Measurements from ENCODE around the gene NEK4.
"Not testable (repeated sequence)": the region's sequence is repeated elsewhere in the genome, so short reads cannot be mapped to it uniquely, and the experiment has no call there.

Gene NEK4

DNA sequence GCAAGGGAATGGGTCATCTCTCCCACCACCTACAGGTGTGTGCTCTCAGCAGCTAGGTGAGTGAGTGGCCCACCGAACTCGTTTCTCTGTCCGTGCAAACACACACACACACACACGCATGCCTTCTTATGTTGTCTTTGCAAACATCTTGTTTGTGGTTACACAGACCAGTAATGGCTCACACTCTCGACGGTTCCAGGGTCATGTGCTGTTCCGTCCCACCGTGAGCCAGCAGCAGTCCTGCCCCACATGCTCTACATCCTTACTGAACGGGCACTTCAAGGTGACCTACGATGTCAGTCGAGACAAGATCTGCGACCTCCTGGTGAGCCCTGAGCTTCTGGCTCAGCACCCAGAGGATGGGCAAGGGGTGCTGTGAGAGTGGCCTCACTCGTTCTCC is 11.0 kb upstream of the NEK4 start:
- H3K9me3 Mint-ChIP-seq = no peaks in the 10 kb centered on the region
- H3K4me3 Mint-ChIP-seq = no peak overlapping the region
- H3K36me3 Mint-ChIP-seq (ENCODE audit: insufficient read depth) = no peaks in the 10 kb centered on the region
- no peak overlapping the region for H3K27ac Mint-ChIP-seq (ENCODE audit: low read depth)
- H3K4me1 Mint-ChIP-seq = peaks cover 5% of the 10 kb centered on the region
- H3K27me3 Mint-ChIP-seq = peaks cover 18% of the 10 kb centered on the region
- no peak for ATAC-seq (replicated peaks; ENCODE audit: extremely low read depth, poor library complexity, severe bottlenecking)
- DNase-seq (ENCODE audit: low spot score in 2 of 2) = no peak

DNA sequence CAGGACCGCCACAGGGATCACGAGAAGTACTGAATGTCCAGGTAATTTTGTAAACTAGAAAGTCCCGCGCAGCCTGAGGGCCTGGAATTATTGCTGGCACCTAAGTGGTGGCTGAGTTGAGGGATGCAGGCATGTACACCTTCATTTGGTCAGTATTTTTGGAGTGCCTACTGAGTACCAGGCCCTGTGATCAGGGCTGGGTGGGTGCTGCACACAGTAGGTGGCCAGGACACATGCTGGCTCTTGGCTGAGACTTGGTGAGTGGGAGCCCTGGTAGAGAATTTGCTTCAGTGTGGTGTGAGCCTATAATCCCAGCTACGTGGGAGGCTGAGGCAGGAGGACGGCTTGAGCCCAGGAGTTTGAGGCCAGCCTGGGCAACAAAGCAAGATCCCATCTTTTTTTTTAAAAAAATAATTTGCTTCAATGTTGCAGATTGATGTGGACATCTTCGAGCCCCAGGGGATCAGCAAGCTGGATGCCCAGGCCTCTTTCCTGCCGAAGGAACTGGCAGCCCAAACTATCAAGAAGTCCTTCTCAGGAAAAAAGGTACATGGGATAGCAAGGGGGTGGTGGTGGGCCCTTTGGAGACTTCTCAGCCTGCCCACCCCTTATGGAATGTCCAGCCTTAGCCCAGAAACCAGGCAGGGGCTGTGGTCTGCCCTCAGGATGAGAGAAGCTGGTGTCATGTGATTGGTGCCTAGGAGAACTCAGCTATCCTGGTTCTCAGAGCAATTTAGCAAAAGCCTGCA is 9.3 kb upstream of the NEK4 start:
- Mint-ChIP-seq H3K27me3 (peaks cover 18% of the 10 kb centered on the region), H3K4me3 (no peak overlapping the region), H3K9me3 (no peaks in the 10 kb centered on the region), H3K36me3 (ENCODE audit: insufficient read depth) (no peaks in the 10 kb centered on the region), H3K27ac (ENCODE audit: low read depth) (no peak overlapping the region), H3K4me1 (peaks cover 5% of the 10 kb centered on the region)
- no peak for DNase-seq (ENCODE audit: low spot score in 2 of 2)
- ATAC-seq (replicated peaks; ENCODE audit: extremely low read depth, poor library complexity, severe bottlenecking) = no peak

GRCh38 chr3:52779011-52779836 is 8.5 kb upstream of the NEK4 start:
- Mint-ChIP-seq H3K36me3 (ENCODE audit: insufficient read depth) (no peaks in the 10 kb centered on the region), H3K27ac (ENCODE audit: low read depth) (no peak overlapping the region), H3K27me3 (peaks cover 18% of the 10 kb centered on the region), H3K9me3 (no peaks in the 10 kb centered on the region), H3K4me1 (peaks cover 5% of the 10 kb centered on the region), H3K4me3 (no peak overlapping the region)
- ATAC-seq (replicated peaks; ENCODE audit: extremely low read depth, poor library complexity, severe bottlenecking) (peak; percentile 46), DNase-seq (ENCODE audit: low spot score in 2 of 2) (peak in 1 of 2 donors; percentile 5)

DNA sequence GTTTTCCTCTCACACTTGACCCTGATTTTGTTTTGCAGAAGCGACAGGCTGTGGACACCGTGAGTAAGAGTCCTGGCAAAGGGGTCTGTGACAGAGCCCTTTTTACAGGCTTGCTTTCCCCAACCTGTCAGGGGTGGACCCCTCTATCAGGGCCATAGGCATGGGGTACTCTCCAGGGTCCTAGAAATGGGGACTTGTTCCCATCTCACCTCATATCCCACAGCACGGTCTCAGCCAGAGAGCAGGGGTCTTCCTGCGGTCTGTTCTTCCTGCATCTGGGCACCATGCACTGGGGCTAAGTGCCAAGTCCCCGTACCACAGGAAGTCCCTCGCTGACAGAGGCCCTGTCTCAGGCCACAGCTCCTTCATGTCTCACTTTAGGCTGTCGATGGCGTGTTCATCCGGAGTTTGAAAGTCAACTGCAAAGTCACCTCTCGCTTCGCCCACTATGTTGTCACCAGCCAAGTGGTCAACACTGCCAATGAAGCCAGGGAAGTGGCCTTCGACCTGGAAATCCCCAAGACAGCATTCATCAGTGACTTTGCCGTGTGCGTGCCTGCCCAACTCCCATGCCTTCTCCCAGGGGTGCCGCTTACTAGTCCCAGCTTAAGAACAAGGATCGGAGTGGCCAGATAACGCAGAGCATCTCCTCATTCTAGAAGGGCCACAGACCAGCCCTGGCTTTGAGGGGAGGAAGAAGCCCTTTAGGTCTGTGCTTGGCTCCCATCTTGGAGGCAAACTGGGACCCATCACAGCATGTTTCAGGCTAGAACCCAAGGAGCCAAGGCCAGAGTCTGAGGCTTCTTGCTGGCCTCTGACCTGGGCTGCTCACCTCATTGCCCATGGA is 7.4 kb upstream of the NEK4 start:
- Mint-ChIP-seq H3K9me3 (no peaks in the 10 kb centered on the region), H3K27ac (ENCODE audit: low read depth) (no peak overlapping the region), H3K36me3 (ENCODE audit: insufficient read depth) (no peaks in the 10 kb centered on the region), H3K4me1 (peaks cover 5% of the 10 kb centered on the region), H3K27me3 (peaks cover 18% of the 10 kb centered on the region), H3K4me3 (no peak overlapping the region)
- DNase-seq (ENCODE audit: low spot score in 2 of 2) (peak in 1 of 2 donors; percentile 12), ATAC-seq (replicated peaks; ENCODE audit: extremely low read depth, poor library complexity, severe bottlenecking) (no peak)

DNA sequence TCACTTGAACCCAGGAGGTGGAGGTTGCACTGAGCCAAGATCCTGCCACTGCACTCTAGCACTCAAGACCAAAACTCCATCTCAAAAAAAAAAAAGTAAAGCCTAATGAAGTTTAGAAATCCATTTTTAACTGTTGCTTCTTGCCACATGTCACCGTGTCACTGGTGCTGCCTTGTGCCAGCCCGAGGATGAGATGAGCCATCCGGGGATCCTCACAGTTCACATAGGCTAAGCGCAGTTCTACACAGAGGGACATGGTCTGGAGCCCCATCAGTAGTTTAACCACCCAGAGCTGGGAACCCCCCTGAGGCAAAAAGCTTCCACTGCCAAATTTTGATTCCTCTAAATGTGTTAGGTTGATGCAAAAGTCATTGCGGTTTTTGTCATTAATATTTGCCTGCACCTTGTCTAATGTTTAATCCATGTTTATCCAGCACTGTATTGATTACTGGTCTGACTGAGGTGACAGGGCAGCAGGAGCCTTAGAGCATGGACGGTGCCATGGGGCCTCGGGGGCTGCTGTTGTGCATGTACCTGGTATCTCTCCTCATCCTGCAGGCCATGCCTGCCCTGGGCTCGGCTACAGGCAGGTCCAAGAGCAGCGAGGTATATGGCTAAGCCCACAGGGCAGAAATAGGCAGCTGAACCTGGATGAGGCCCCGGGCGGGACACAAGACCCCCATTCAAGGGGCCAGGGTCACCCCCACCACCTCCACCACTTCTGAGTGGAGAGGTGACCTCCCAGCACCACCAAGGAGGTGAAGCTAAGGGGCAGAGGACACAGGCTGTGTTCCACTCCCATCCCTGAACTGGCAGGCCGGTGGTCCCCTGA is 6.6 kb upstream of the NEK4 start, which contains the start of gene ITIH1:
ITIH1 (plus strand) TSS at position 473 of the 832 bp plus-strand sequence; CDS start at position 490, 17 bp downstream.
- Mint-ChIP-seq H3K4me3 (no peak within 1 kb of the TSS), H3K9me3 (no peaks in the 10 kb centered on the region), H3K36me3 (ENCODE audit: insufficient read depth) (no peaks in the 10 kb centered on the region), H3K4me1 (peaks cover 5% of the 10 kb centered on the region), H3K27ac (ENCODE audit: low read depth) (no peak within 1 kb of the TSS), H3K27me3 (peaks cover 11% of the 10 kb centered on the region)
- ATAC-seq (replicated peaks; ENCODE audit: extremely low read depth, poor library complexity, severe bottlenecking) (no peak), DNase-seq (ENCODE audit: low spot score in 2 of 2) (no peak)

- H3K4me3 Mint-ChIP-seq; ATAC-seq (replicated peaks; ENCODE audit: extremely low read depth, poor library complexity, severe bottlenecking); H3K4me1 Mint-ChIP-seq; DNase-seq (ENCODE audit: low spot score in 2 of 2); H3K27ac Mint-ChIP-seq (ENCODE audit: low read depth); H3K27me3 Mint-ChIP-seq; H3K9me3 Mint-ChIP-seq; H3K36me3 Mint-ChIP-seq (ENCODE audit: insufficient read depth): not testable (repeated sequence)
These were observed 5.7 kb upstream of the NEK4 start for GRCh38 chr3:52776486-52776885.

DNA sequence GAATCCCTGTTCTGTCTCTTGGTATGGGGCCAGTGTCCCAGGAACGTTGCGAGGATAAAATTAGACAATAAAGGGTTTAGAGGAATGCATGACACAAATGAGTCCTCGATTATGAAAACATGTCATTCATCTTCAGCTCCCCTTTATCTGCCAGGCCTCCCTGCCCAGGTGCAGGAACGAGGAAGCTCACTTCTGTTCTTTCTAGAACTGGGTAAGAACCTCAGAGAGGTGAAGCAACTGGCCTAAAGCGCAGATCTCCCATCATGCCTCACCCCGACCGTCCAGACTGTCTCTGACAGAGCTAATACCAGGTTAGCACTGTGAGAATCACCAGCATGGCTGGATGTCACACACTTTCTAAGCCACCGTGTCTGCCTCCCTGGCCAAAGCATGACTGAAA is 5.1 kb upstream of the NEK4 start:
- no peak overlapping the region for H3K27ac Mint-ChIP-seq (ENCODE audit: low read depth)
- no peak overlapping the region for H3K4me3 Mint-ChIP-seq
- H3K36me3 Mint-ChIP-seq (ENCODE audit: insufficient read depth) = peaks cover 8% of the 10 kb centered on the region
- DNase-seq (ENCODE audit: low spot score in 2 of 2) = peak in 1 of 2 donors; percentile 1
- H3K9me3 Mint-ChIP-seq = no peaks in the 10 kb centered on the region
- ATAC-seq (replicated peaks; ENCODE audit: extremely low read depth, poor library complexity, severe bottlenecking) = no peak
- H3K4me1 Mint-ChIP-seq = peaks cover 10% of the 10 kb centered on the region
- H3K27me3 Mint-ChIP-seq = peaks cover 7% of the 10 kb centered on the region

DNA sequence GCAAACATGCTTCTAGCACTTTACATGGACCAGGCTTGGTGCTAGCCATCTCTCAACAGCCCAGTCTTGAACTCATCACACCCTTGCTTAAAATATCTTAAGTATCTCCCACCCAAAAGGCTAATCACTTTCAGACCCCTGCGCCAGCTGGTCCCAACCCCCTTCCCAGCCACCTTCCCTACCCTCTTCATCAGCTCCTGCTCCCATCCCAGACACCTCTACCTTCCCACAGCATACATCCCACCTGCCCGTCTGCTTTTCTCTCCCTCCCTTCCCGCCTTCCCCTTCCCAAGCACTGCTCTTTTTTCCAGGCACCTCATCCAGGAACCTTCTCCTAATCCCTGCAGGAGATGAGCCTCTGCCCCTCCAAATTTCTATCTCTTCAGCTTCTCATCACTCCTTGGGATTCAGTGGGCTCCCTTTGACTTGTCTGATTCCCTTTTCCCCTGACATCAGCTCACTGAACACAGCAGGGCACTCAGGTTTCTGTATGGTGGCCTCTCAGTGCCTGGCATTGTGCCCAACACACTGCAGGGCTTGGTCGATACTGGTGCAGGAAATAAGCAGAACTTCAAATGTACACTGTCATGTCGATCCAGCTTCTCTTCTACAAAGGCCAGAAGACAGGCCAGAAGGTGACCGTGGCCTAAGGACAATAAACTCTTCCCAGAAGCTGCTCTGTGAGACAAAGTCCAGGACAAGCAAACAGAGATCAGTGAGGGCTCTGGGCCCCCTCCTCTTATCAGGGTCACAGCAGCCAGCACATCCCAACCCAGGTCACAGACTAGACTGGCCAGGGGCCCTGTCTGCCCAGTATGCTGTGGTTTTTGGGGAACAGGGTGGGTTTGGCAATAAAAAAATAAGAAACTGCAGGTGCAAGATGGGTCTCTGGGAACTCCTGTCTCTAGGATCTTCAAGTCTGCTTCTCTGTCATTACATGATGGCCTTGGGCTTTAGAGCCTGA is 4.4 kb upstream of the NEK4 start:
- H3K36me3 Mint-ChIP-seq (ENCODE audit: insufficient read depth) = peaks cover 9% of the 10 kb centered on the region
- H3K27me3 Mint-ChIP-seq = peaks cover 7% of the 10 kb centered on the region
- DNase-seq (ENCODE audit: low spot score in 2 of 2) = no peak
- no peak overlapping the region for H3K27ac Mint-ChIP-seq (ENCODE audit: low read depth)
- H3K4me3 Mint-ChIP-seq = no peak overlapping the region
- no peak for ATAC-seq (replicated peaks; ENCODE audit: extremely low read depth, poor library complexity, severe bottlenecking)
- H3K4me1 Mint-ChIP-seq = peaks cover 10% of the 10 kb centered on the region
- H3K9me3 Mint-ChIP-seq = no peaks in the 10 kb centered on the region

DNA sequence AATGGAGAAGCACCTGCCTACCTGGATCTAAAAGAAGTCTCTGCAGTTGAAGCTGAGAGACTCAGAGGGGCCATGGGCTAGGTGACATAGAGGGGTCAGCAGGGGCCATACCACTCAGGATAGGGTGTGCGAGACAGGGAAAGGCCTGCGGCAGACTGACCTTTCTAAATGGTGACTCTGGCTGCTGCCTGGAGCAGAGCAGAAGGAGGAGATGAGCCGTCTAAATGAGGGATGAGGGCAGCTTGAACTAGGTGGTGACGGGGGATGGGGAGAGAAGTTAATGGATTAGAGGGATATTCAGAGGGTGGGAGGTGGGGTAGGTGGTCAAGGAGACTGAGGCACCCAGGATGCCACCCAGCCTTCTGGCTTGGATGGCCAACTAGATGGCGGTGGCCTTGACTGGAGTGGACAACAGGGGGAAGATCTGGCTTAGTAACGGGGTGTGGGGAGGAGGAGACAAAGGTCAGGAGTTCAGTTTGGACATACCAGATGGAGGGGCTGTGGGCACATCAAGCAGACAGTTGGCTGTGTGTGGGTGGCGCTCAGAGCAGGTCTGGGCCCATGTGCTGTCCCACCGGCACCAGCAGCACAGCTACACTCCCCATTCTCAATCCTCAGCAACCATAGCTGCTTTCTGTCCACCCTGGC is 3.5 kb upstream of the NEK4 start:
- ATAC-seq (replicated peaks; ENCODE audit: extremely low read depth, poor library complexity, severe bottlenecking) = no peak
- no peaks in the 10 kb centered on the region for H3K9me3 Mint-ChIP-seq
- peaks cover 20% of the 10 kb centered on the region for H3K4me1 Mint-ChIP-seq
- no peak for DNase-seq (ENCODE audit: low spot score in 2 of 2)
- H3K4me3 Mint-ChIP-seq = no peak overlapping the region
- no peak overlapping the region for H3K27ac Mint-ChIP-seq (ENCODE audit: low read depth)
- H3K36me3 Mint-ChIP-seq (ENCODE audit: insufficient read depth) = peaks cover 9% of the 10 kb centered on the region
- H3K27me3 Mint-ChIP-seq = peaks cover 7% of the 10 kb centered on the region

- Mint-ChIP-seq H3K4me3 (no peak overlapping the region), H3K4me1 (peaks cover 21% of the 10 kb centered on the region), H3K9me3 (no peaks in the 10 kb centered on the region), H3K27ac (ENCODE audit: low read depth) (no peak overlapping the region), H3K27me3 (peaks cover 5% of the 10 kb centered on the region), H3K36me3 (ENCODE audit: insufficient read depth) (peaks cover 12% of the 10 kb centered on the region)
- no peak for ATAC-seq (replicated peaks; ENCODE audit: extremely low read depth, poor library complexity, severe bottlenecking)
- peak in 1 of 2 donors; percentile 7 for DNase-seq (ENCODE audit: low spot score in 2 of 2)
These were observed 2.8 kb upstream of the NEK4 start for GRCh38 chr3:52773361-52774065.
